Measurements from ENCODE around the gene NR4A1.

The NR4A1 gene

DNA sequence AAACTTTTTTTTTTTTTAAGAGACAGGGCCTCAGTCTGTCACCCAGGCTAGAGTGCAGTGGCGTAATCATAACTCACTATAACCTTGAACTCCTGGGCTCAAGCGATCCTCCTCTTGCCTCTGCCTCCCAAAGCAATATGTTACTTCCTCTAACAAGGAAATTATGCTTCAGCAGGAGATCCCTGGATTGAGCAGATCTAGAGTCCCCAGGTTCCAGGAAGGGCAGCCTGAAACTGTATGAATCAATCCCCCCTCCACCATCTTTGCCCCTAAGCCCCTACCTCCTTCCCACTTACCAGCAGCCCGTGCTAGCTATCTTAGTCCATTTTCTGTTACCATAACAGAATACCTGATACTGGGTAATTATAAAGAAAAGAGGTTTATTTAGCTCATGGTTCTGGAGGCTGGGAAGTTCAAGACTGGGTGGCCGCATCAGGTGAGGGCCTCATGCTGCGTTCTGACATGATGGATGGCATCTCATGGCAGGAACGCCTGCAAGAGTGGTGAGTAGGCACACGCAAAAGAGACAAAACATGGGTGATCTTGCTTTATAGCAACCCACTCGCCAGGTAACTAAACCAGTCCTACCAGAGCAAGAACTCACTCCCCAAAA lies 39.5 kb upstream of the NR4A1 start:
- H3K9me3 Mint-ChIP-seq, result no peaks in the 10 kb centered on the region
- peaks cover 32% of the 10 kb centered on the region for H3K36me3 Mint-ChIP-seq
- H3K4me3 Mint-ChIP-seq, result no peak overlapping the region
- no peak for DNase-seq (ENCODE audit: low spot score in 2 of 2)
- no peak for ATAC-seq
- no peak overlapping the region for H3K27ac Mint-ChIP-seq
- peaks cover 18% of the 10 kb centered on the region for H3K4me1 Mint-ChIP-seq

DNA sequence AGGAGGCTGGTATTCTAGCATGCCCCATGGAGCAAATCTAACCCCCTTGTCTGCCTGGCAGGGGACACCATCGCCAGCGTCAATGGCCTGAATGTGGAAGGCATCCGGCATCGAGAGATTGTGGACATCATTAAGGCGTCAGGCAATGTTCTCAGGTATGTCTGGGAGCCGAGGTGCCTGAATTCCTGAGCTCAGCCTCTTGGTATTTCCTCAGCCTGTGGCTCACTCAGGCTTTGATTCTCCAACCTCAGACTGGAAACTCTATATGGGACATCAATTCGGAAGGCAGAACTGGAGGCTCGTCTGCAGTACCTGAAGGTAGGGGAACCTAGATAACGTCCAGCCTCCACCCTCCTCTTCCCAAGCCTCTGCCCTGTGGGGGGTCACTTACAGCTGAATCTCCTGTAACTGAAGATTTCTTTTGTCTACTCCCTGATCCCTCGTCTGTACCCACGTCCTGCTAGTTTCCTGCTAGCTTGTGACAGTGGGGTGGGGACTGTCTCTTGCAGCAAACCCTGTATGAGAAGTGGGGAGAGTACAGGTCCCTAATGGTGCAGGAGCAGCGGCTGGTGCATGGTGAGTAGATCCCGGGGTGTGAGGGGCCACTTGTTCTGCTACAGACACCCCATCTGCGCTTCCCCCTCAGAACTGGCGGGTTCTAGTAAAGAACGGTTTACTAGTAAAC lies 37.5 kb upstream of the NR4A1 start:
- DNase-seq (ENCODE audit: low spot score in 2 of 2) (no peak), ATAC-seq (no peak)
- H3K36me3 Mint-ChIP-seq, result peaks cover 20% of the 10 kb centered on the region
- no peak overlapping the region for H3K27ac Mint-ChIP-seq
- H3K4me3 Mint-ChIP-seq, result no peak overlapping the region
- H3K4me1 Mint-ChIP-seq, result peaks cover 7% of the 10 kb centered on the region
- no peaks in the 10 kb centered on the region for H3K9me3 Mint-ChIP-seq

DNA sequence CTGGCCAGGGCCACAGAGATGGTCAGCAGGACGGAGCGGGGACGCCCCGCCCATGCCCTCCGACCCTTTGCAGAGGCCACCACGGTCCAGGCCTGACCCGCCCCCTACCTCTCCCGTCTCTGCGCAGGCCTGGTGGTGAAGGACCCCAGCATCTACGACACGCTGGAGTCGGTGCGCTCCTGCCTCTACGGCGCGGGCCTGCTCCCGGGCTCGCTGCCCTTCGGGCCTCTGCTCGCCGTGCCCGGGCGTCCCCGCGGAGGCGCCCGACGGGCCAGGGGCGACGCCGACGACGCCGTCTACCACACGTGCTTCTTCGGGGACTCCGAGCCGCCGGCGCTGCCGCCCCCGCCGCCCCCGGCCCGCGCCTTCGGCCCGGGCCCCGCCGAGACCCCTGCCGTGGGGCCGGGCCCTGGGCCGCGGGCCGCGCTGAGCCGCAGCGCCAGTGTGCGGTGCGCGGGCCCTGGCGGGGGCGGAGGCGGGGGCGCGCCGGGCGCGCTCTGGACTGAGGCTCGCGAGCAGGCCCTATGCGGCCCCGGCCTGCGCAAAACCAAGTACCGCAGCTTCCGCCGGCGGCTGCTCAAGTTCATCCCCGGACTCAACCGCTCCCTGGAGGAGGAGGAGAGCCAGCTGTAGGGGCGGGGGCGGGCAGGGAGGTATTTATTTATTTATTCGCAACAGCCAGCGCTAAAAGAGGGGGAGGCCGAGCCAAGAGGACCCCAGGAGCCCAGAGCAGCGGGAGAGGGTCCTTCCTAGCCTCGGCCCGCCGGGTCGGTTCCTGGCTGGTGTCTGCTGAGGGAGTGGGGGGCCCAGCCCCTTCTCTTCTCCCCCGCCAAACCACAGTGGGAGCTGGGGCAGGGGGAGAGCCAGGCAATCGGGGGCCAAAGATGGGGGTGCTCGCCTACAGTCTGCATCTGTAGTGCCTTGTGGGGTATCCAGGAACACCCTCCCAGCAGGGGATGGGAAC lies 36.4 kb upstream of the NR4A1 start:
- H3K4me1 Mint-ChIP-seq, result peaks cover 1% of the 10 kb centered on the region
- H3K36me3 Mint-ChIP-seq, result peaks cover 20% of the 10 kb centered on the region
- no peaks in the 10 kb centered on the region for H3K9me3 Mint-ChIP-seq
- DNase-seq (ENCODE audit: low spot score in 2 of 2), result no peak
- no peak overlapping the region for H3K27ac Mint-ChIP-seq
- no peak for ATAC-seq
- no peak overlapping the region for H3K4me3 Mint-ChIP-seq

DNA sequence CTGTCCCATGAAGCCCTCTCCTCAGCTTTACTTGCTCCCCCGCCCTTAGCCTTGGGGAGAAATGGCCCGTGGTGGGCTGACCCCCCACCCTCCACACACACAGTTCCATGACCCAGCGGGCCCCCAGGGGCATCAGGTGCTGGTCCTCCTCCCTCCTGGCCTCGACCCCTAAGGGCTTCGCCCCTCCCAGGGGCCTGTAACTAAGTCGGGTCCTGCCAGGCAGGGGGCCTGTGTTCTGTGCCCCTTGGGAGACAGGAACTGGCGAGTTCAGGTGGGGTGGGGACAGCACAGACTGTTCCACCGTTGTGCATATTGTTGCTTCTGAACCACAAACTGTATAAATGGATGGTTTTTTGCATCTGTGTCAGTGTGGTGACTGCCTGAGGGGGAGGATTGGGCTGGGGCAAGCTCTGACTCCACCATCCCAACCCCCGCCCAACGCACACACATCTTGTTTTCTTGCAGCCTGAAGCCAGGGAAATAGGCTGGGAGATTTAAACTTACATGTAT lies 35.7 kb upstream of the NR4A1 start:
- Mint-ChIP-seq H3K9me3 (no peaks in the 10 kb centered on the region), H3K4me3 (no peak overlapping the region), H3K27ac (no peak overlapping the region), H3K4me1 (peaks cover 9% of the 10 kb centered on the region), H3K36me3 (peaks cover 18% of the 10 kb centered on the region)
- ATAC-seq (no peak), DNase-seq (ENCODE audit: low spot score in 2 of 2) (no peak)

DNA sequence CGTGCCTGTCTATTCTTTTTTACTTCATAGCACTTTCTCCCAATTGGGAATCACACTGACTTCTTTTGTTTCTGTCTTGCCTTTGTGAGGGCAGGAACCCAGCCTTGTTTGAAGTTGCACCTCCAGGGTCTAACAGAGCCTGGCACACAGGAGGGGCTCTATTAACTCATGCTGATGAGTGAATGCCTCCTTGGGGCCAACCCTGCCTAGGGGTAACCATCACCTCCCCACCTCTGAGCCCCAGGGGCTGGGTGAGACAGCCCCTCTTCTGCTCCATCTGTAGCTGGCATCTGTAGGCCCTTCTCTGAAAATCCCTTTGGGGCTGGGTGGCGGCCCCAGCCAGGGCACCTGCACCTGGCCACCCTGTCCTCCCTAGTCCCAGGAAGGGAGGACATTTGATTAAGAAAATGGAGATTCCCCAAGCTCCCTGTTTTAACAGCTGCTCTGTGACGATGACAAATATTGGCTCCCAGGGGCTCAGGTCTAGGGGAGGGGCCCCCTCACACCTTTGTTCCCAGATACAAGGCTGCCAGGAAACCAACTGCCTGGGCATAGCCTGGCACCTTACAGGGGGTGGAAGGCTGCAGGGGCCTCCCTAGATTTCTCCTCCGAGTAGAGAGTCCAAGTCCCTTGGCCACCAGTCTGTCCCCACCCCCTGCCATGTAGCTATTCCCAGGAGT lies 32.7 kb upstream of the NR4A1 start:
- H3K36me3 Mint-ChIP-seq, result peaks cover 11% of the 10 kb centered on the region
- no peak overlapping the region for H3K27ac Mint-ChIP-seq

DNA sequence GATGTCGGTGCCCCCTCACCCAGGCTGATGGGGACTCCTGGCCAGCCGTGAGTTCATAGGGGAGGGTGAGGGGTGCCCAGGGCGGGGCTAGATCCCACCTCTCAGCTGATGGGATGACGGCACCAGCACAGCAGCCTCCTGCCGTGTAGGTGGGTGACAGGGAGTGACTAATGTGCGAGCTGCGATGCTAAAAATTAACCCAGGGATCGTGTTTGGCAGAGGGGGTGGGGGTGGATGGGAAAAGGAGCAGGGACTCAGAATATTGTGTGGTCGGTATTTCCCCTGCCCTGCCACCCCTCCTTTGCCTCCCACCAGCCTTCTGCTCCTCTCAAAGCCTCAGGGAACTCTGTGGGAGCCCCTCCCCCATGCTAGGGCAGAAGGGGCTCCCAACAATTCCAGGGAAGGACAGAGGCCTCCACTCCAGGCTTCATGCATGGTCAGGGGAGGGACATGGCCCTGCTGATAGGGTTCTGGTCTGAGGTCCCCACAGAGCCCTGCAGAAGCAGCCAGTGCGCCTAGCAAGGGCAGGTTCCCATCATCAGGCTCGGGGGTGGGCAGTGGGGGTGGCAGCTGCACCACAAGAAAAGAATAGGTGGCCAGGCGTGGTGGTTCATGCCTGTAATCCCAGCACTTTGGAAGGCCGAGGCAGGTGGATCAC lies 32.0 kb upstream of the NR4A1 start:
- Mint-ChIP-seq H3K4me3 (no peak overlapping the region), H3K4me1 (peaks cover 28% of the 10 kb centered on the region), H3K27ac (no peak overlapping the region), H3K36me3 (peaks cover 10% of the 10 kb centered on the region), H3K9me3 (no peaks in the 10 kb centered on the region)
- ATAC-seq, result no peak
- DNase-seq (ENCODE audit: low spot score in 2 of 2), result no peak

More for the DNA sequence above, 32.7 kb upstream of the NR4A1 start:
- no peaks in the 10 kb centered on the region for H3K9me3 Mint-ChIP-seq
- no peak for DNase-seq (ENCODE audit: low spot score in 2 of 2)
- no peak overlapping the region for H3K4me3 Mint-ChIP-seq
- H3K4me1 Mint-ChIP-seq, result peaks cover 21% of the 10 kb centered on the region
- ATAC-seq, result no peak

DNA sequence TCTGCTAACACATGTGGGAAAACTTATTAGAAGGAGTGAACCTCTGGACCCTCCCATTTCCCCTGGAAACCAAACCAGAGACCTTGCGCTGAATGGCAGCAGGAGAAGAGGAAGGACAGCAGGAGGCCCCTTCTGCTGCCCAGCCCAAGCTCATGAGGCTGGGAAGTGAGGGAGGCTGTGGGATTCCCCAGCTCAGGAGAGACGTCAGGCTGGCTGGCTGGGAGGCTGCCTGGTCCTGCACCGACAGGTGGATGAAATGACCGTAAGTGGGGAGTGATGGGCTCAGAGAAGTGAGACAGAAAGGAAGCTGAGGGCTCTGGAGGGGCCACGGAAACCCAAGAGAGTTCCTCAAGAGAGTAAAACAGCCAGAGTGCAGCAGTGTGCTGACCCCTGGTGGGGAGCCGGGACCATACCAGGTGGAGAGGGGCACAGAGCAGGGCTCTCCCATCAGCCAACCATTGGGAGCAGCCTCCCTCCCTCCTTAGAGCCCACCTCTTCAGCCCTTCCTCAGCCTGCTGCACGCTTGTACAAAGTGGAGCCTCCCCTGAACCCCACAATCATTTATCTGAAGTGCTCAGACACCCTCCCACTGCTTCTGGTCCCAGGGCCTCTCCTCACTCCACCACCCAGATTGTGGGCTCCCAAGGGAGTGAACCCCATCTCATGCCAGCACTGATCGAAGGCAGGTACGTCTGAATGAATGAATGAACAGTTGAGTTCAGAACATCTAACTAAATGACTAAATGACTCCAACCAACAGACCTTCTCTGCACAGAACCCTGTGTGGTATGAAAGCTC lies 30.5 kb upstream of the NR4A1 start:
- DNase-seq (ENCODE audit: low spot score in 2 of 2), result peak in 1 of 2 donors; percentile 77
- H3K4me3 Mint-ChIP-seq, result no peak overlapping the region
- H3K9me3 Mint-ChIP-seq, result no peaks in the 10 kb centered on the region
- peaks cover 43% of the 10 kb centered on the region for H3K4me1 Mint-ChIP-seq
- H3K36me3 Mint-ChIP-seq, result peaks cover 19% of the 10 kb centered on the region
- H3K27ac Mint-ChIP-seq, result peak overlapping the region; percentile 26
- ATAC-seq, result peak; percentile 46

DNA sequence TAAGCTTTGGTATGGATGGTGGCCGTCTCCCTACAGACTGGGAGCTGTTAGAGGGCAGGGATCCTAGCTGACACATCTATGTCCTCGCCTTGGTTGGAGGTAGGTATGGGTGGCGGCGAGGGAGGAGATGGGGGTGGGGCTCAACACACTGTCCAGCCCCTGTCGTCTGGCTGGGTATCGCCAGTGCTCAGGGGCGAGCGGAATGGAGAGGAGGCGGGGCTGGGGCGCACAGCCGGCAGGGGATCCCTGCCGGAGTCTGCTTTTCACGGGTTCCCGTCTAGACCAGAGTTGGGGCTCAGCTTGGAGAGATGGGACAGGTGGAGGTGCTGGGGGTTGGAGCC lies 28.4 kb upstream of the NR4A1 start:
- H3K36me3 Mint-ChIP-seq, result peaks cover 18% of the 10 kb centered on the region

DNA sequence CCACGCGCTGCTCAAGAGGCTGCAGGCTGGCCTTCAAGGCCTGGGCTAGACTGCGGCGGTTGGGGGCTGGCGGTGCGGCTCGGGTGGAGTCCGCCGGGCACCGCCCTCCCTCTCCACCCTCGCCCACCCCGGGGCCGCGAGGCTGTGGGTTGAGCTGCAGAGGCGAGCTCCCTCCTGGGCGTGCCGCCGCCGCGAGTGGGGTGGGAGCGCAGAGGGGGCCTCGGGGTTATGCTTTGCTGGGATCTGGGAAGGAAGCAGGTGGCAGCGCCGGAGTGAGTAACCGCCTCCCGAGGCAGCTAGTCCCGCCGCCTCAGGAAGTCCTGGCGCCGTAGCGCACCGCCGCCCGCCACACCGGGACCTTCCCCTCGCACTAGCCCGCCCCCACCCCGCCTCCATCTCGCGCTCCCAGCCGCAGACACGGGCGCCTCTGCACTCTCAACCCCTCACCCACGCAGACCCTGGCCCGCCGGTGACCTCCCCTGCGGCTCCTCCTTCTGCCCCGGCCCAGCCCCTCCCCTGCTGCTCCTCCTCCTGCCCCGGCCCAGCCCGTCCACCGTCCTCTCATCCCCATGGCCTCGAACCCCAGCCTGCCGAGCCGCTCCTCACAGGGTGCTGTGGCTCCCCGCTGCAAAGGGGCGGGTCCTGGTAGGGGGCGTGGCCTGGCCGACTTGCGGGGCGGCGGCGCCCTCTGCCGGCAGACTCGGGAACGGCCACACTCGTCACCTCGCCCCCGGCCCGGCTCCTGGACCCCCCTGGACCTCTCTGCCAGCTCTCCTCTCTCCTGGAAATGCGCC lies 27.9 kb upstream of the NR4A1 start:
- H3K9me3 Mint-ChIP-seq, result no peaks in the 10 kb centered on the region
- peaks cover 18% of the 10 kb centered on the region for H3K36me3 Mint-ChIP-seq
- peak overlapping the region; percentile 91 for H3K27ac Mint-ChIP-seq
- peaks cover 49% of the 10 kb centered on the region for H3K4me1 Mint-ChIP-seq
- peak overlapping the region; percentile 80 for H3K4me3 Mint-ChIP-seq
- ATAC-seq (peak; percentile 76), DNase-seq (ENCODE audit: low spot score in 2 of 2) (peak; percentile 96 to 97)

More for the DNA sequence above, 28.4 kb upstream of the NR4A1 start:
- Mint-ChIP-seq H3K9me3 (no peaks in the 10 kb centered on the region), H3K27ac (no peak overlapping the region), H3K4me1 (peaks cover 49% of the 10 kb centered on the region), H3K4me3 (peak overlapping the region; percentile 80)
- DNase-seq (ENCODE audit: low spot score in 2 of 2), result no peak
- ATAC-seq, result peak; percentile 2

DNA sequence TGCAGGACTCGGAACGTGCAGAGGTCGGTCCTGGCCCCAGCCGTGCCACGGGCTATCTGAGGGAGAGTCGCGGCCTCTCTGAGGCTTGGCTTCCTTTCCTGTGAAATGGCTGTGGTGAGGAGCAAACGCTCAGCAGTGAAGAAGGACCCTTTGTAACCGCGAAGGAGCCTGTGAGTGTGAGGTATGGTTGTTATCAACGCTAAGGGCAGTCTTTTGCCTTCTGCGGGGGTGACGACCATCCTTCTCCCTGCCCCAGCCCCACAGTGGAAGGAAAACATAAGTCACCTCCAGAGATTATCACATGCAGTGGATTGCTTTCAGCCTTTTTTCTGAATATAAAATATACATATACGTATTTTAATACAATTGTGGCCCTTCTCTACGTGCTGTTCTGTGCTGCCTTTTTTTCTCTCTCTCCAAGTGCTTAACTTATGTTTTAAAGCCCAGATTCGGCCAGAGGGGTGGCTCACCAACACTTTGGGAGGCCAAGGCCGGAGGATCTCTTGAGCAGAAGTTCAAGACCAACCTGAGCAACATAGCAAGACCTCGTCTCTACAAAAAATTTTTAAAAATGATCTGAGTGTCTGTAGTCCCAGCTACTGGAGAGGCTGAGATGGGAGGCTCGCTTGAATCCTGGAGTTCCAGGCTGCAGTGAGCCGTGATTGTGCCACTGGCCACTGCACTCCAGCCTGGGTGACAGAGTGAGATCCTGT lies 27.1 kb upstream of the NR4A1 start:
- ATAC-seq, result peak; percentile 3
- Mint-ChIP-seq H3K4me1 (peaks cover 49% of the 10 kb centered on the region), H3K27ac (peak overlapping the region; percentile 91), H3K9me3 (no peaks in the 10 kb centered on the region), H3K36me3 (peaks cover 18% of the 10 kb centered on the region), H3K4me3 (peak overlapping the region; percentile 80)
- DNase-seq (ENCODE audit: low spot score in 2 of 2), result no peak

DNA sequence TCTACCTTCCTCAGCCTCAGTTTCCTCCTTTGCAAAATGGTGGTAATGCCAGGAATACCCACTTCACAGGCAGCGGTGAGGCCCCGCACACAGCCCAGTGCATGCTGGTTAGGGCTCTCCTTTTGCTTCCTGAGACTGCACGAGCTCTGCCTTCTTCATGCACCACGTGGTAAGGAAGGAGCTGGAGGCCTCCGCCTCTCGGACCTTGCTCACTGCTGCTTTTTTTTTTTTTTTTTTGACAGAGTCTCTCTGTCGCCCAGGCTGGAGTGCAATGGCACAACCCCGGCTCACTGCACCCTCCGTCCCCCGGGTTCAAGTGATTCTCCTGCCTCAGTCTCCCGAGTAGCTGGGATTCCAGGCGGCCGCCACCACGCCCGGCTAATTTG lies 26.4 kb upstream of the NR4A1 start:
- peak overlapping the region; percentile 91 for H3K27ac Mint-ChIP-seq
- H3K36me3 Mint-ChIP-seq, result peaks cover 18% of the 10 kb centered on the region
- no peaks in the 10 kb centered on the region for H3K9me3 Mint-ChIP-seq
- peaks cover 48% of the 10 kb centered on the region for H3K4me1 Mint-ChIP-seq
- ATAC-seq, result peak; percentile 29
- peak overlapping the region; percentile 80 for H3K4me3 Mint-ChIP-seq
- DNase-seq (ENCODE audit: low spot score in 2 of 2), result no peak

DNA sequence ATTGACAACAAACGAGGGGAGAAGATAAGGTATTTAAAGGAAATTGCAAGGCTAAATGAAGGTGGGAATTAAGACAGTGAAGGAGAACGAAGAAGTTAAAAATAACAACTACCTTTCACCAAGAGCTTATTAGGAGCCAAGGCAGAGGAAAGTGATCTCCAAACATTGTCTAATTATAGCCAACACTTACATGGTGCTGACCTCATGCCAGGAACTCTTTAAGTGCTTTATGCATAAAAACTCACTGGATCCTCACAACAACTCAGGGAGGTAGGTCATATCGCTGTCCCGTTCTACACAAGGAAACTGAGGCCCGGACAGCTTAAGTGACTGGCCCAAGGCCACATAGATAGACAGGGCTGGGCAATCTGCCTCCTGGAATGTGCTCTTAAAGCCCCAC lies 25.0 kb upstream of the NR4A1 start:
- H3K36me3 Mint-ChIP-seq, result peaks cover 18% of the 10 kb centered on the region
- ATAC-seq (no peak), DNase-seq (ENCODE audit: low spot score in 2 of 2) (no peak)
- H3K4me1 Mint-ChIP-seq, result peaks cover 34% of the 10 kb centered on the region
- peak overlapping the region; percentile 91 for H3K27ac Mint-ChIP-seq
- H3K9me3 Mint-ChIP-seq, result no peaks in the 10 kb centered on the region
- peak overlapping the region; percentile 80 for H3K4me3 Mint-ChIP-seq

Data from stimulated activated effector memory CD8-positive, alpha-beta T cell treated with anti-CD3 and anti-CD28 coated beads, Interleukin-12 subunit alpha, Interleukin-12 subunit beta, amount 100 ng/mL, for 72 hours (primary cell).